HPDE6-E6E7 (cell line): ENCODE measurements around the gene S100A1.
"Not testable (repeated sequence)": the region's sequence is repeated elsewhere in the genome, so short reads cannot be mapped to it uniquely, and the experiment has no call there.

Source experiments
- DNase-seq: peaks from one replicate; pipeline ENCODE4 v3.0.0; 2011; ENCODE audit warnings: missing footprints; ENCODE audit errors: extremely low spot score

S100A1 gene

DNA sequence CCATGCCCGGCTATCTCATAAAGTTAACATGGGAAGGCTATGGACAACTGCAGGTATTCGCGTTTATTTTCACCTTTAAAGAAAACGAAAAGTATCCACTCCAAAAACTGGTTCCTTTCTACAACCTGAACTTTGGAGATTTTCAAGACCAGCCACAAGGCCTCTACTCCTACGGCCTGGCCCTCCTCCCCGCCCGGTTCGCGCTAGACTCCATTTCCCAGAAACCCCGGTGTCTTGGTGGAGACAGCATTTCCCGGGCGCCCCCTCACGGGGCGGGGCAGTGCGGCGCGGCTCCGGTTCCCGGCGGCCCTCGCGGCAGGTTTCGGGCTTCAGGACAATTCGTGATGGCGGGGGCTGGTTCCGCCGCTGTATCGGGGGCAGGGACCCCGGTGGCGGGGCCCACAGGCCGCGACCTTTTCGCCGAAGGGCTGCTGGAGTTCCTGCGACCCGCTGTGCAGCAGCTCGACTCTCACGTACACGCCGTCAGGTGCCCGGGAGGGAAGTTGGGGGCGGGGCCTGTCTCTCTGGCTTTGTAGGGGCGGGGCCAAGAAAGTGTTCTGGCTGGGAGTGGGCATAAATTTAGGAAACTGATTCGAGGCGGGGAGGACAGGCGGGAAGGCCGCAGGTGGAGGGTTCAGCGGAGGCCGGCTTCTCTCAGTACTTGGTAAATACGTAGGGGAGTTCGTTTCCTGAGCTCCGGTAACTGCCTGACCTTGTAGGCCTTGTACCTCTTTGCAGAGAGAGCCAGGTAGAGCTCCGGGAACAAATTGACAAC, 30.4 kb downstream of the S100A1 start, which contains the start of gene SNAPIN:
SNAPIN (plus strand) TSS at position 304 of the 775 bp plus-strand sequence; CDS start at position 345, 41 bp downstream.
- DNase-seq = peak; percentile 94

DNA sequence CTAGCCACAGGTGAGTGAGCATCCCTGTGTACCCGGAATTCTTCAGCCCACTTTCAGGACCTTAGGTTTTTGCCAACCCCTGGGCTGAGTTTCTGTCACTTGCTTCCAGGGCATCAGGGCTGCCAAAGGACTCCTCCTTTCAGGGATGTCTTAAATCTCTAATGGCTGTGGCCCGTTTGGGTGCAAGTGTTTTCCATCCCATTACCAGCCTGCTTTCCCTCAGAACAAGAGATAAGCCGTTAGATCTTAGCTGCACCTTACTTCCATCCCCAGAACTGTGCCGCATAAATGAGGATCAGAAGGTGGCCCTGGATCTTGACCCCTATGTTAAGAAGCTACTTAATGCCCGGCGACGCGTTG, 30.9 kb downstream of the S100A1 start:
- no peak for DNase-seq

DNA sequence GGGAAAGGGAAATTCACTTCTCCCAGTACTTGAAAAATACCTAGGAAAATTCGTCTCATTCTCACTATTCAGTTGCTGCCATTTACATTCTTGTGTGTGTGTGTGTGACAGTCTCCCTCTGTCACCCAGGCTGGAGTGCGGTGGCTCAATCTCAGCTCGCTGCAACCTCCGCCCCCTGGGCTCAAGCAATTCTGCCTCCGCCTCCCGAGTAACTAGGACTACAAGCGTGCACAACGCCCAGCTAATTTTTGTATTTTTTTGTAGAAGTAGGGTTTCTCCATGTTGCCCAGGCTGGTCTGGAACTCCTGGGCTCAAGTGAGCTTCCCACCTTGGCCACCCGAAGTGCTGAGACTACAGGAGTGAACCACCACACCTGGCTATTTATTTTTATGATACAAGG, 31.4 kb downstream of the S100A1 start:
- no peak for DNase-seq

DNA sequence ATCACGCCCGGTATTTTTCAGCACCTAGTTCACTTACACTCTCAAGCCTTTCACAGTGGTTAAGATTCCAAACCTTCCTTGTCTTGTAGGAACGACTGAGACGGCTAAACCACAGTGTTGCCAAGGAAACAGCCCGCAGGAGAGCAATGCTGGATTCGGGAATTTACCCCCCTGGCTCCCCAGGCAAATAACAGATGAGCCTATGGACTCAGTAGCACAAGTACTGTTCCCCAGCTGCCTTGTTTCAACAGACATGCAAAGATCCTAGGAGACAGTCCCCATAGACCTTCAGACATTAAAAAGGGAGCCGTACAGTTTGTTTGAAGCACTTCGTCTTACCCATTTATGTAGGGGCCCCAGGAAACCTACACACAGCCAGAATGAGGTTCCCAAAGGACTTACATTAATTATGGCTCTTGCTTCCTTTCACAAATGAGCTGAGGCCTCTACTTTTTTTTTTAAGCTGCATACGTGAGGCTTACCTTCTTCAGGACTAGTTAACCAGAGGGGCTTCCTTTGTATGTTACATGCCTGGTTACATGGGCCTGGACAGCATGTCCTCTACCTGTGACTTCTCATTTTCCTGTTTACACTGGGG, 33.0 kb downstream of the S100A1 start:
- DNase-seq = no peak

DNA sequence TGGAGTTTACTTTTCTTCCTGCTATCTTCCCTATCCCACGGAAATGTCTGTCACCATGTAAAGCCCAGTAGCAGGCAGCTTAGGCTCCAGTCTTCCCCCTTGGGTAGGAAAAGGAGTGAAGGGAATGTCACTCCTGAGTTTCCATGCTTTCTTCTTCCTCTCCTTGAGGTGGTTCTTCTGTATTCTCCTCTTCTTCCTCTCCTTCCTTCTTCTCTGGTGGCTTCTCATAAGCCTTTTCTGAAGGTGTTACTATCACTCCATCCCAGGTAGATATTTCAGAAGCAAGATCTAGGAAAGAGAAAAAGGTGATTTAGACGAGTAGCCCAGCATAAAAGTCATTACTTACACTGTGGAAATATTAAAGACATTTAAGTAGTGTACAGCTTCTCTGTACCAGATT, 34.0 kb downstream of the S100A1 start:
- no peak for DNase-seq

DNA sequence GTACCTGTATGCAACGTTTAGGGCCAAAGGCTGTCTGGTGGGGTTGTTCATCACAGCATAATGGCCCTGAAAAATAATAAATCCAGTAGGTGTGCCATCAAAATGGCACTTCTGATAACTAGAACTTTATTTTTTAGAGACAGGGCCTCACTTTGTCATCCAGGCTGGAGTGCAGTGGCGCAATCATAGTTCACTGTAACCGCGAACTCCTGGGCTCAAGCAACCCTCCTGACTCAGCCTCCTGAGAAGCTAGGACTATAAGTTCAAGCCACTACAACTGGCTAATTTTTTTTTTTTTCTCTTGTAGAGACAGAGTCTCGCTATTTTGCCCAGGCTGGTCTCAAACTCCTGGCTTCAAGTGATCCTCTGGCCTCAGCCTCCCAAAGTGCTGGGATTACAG, 35.0 kb downstream of the S100A1 start:
- no peak for DNase-seq

DNA sequence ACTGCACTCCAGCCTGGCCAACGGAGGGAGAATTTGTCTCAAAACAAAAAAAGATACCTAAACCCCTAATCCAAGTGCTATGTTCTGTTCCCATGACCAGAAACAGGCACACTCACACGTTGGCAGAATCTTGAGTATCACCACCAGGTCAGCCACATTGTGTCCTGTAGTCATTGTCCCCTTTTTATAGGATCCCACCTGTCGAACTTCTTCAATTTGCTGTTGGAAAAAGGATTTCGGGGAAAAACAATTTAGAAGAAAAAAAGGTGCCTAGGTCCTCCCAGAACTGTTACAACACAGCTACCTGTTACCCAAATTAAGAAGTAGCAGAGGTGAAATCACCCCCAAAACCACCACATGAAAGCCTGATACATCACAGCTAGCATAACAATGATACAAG, 39.2 kb downstream of the S100A1 start:
- DNase-seq = no peak

DNA sequence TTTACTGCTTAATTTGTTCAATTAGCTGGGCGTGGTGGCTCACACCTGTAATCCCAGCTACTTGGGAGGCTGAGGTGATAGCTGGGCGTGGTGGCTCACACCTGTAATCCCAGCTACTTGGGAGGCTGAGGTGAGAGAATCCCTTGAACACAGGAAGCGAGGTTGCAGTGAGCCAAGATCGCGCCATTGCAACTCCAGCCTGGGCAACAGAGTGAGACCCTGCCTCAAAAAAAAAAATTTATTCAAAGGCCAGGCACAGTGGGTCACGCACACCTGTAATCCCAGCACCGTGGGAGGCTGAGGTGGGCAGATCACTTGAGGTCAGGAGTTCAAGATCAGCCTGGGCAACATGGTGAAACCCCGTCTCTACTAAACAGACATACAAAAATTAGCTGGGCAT, 40.4 kb downstream of the S100A1 start:
- DNase-seq = not testable (repeated sequence)

DNA sequence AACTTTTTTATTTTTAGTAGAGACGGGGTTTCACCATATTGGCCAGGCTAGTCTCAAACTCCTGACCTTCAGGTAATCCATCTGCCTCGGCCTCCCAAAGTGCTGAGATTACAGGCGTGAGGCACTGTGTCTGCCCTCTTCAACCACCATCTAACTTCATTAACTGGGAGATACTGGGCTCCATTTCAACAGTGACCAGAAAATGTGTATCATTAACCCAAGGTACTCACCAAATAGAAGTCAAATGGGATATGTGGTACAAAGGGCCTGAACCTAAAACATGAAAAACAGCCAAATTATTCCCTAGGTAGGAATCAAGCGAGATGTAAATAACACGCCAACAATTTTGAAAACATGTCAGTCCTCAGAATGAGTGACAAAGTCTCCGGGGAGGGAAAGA, 41.4 kb downstream of the S100A1 start:
- DNase-seq = no peak

DNA sequence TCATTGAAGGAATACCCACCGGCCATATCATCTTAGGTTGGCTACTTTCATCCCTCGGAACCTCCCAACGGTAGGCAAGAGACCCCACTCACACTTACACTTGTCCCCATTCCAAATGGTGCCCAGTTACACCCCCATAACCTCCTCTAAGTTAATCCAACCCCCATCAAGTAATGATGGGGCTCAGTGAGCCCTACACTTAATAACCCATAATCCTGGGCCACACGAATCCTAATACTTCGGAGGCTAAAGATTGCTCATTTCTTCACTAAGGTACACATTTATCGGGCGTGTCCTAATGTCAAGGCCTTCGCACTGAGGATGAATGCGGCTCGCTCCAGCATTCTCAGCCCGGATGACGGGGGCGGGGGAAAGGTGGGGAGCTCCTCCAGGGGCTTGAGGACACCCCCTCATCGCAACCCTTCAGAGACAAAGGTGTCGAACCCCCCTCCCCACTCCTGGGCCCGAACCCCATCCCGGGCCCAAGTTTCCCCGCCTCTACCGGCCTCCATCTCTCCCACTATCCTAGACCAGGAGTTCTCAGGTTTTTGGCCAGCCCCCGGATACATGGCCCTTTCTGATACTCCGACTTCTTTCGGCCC, 42.1 kb downstream of the S100A1 start:
- DNase-seq = no peak

DNA sequence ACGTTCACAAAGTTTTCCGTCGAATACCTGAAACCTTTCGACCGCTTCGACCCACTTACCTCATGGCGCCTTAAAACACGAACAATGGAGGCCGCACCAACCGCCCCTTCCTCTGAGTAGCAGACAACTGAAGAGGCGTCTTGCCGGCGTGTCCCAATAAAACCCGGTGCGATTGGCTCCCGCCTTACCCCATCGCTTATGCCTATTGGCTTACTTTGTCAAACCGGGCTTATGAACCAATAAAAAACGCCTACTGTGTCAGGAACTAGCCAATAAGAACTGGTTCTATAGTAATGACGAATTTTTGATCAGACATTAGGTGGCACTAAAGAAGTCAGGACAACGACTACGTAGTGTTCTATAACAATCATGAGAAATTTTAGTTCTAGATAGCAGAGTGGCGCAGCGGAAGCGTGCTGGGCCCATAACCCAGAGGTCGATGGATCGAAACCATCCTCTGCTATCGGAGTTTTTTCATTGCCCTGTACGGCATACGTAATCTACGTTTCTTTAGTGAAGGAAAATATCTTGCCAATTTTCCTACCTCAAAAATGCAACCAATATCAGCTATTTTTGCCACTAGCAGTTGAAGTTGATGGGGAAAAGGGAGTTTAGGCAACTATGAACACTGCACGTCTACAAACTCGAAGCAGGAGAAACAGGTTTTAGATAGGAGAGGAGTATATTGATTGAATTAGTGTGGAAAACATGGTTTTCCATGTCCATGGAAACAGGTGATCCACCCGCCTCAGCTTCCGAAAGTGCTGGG, 42.8 kb downstream of the S100A1 start, which contains the start of gene ILF2:
ILF2 (minus strand) TSS at position 135 of the 769 bp plus-strand sequence; CDS start at position 64, 71 bp downstream.
- DNase-seq = peak; percentile 99

DNA sequence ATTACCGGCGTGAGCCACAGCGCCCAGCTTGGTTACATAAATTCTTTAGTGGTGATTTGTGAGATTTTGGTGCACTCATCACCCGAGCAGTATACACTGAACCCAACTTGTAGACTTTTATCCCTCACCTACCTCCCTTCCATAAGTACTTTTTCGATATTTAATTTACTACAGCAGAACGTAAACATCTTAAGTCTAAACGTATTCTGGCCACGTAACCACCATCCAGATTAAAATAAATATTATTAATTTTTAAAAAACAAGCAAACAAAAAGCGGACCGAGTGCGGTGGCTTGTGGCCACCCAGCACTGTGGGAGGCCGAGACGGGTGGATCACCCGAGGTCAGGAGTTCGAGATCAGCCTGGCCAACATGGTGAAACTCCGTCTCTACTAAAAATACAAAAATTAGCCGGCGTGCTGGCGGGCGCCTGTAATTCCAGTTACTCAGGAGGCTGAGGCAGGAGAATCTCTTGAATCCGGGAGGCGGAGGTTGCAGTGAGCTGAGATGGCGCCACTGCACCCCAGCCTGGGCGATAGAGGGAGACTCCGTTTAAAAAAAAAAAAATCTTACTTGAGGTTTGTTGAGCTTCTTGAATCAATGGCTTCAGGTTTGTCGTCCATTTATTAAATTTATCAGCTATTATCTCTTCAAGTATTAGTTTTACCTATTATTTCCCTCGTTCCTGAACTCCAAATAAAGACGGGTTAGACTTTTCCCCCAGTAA, 43.6 kb downstream of the S100A1 start:
- DNase-seq = not testable (repeated sequence)

DNA sequence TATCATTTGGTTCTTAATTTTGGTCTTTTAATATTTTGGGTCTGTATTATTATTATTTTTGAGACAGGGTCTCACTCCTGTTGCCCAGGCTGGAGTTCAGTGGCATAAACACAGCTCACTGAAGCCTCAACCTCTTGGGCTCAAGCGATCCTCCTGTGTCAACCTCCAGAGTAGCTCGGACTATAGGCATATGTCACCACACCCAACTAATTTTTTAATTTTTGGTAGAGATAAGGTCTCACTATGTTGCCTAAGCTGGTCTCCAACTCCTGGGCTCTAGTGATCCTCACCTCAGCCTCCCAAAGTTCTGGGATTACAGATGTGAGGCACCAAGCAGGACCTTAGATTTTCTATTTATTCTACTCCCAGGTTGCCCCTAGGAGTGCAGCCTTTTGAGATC, 45.3 kb downstream of the S100A1 start:
- DNase-seq = no peak

DNA sequence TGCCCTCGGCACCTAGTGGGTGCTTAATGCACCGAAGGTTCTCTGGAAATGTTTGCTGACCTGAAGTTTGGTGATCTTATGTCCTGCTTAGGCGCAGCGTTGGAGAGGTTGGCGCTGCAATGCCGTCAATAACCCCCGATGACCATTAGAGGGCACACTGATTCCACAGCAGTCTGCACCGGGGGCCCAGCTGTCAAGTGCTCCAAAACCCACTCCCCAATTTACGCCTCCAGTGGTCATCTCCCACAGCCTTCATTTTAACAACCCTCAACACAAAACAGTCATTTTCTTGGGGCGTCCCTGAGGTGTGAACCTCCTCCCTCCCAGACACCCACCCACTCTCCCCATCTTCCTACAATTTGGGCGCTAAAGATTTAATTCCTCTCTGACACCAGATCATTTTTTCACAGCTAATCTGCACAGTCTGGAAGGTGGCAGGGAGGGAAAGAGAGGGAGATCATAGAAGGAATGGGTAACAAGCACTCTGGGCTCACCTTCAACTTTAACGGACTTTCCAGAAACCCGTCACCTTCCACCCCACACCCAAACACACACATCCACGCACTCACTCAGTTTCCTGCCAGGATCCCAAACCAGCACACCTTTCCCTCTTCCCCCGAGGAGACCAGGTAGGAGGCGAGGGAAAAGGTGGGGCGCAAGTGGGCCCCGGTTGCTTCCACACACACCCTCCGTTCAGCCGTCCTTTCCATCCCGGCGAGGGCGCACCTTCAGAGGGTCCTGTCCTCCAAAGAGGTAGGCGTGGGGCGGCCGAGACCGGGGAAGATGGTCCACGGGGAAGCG, 49.7 kb downstream of the S100A1 start:
- DNase-seq = peak; percentile 55

DNA sequence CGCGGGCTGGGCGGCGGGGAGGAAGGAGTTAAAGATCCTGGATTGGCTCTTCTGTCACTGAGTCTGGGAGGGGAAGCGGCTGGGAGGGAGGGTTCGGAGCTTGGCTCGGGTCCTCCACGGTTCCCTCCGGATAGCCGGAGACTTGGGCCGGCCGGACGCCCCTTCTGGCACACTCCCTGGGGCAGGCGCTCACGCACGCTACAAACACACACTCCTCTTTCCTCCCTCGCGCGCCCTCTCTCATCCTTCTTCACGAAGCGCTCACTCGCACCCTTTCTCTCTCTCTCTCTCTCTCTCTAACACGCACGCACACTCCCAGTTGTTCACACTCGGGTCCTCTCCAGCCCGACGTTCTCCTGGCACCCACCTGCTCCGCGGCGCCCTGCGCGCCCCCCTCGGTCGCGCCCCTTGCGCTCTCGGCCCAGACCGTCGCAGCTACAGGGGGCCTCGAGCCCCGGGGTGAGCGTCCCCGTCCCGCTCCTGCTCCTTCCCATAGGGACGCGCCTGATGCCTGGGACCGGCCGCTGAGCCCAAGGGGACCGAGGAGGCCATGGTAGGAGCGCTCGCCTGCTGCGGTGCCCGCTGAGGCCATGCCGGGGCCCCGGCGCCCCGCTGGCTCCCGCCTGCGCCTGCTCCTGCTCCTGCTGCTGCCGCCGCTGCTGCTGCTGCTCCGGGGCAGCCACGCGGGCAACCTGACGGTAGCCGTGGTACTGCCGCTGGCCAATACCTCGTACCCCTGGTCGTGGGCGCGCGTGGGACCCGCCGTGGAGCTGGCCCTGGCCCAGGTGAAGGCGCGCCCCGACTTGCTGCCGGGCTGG, 50.5 kb downstream of the S100A1 start, which contains the start of gene NPR1:
NPR1 (plus strand) TSS at position 170 of the 818 bp plus-strand sequence; CDS start at position 591, 421 bp downstream.
- no peak for DNase-seq

DNA sequence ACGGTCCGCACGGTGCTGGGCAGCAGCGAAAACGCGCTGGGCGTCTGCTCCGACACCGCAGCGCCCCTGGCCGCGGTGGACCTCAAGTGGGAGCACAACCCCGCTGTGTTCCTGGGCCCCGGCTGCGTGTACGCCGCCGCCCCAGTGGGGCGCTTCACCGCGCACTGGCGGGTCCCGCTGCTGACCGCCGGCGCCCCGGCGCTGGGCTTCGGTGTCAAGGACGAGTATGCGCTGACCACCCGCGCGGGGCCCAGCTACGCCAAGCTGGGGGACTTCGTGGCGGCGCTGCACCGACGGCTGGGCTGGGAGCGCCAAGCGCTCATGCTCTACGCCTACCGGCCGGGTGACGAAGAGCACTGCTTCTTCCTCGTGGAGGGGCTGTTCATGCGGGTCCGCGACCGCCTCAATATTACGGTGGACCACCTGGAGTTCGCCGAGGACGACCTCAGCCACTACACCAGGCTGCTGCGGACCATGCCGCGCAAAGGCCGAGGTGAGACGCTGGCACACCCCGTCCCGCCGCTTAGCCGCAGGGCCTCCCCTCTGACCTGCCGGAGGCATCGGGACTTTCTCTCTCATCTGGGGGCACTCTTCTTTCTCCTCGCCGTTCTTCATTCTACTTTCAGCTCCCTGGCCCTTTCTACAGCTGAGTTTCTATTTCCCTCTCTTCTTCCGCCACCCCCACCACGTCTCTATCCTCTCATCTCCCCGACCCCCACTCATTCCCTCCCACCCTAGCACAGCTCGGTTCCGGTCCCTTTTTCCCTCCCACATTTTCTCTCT, 51.3 kb downstream of the S100A1 start:
- DNase-seq = no peak

DNA sequence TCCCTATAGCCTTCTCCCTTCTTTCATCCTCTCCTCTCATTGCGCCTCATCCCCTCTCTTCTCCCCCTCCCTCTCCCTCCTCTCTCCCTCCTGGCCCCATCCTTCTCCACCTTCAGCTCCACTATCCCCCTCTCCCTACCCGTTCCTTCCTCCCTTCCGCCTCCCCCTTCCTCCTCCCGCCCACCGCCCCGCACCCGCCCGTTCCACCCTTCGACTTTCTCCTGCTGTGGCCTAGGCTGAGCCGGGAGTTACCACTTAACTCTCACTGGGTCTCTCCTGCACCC, 51.8 kb downstream of the S100A1 start:
- no peak for DNase-seq
